Activated CD8-positive, alpha-beta memory T cell treated with anti-CD3 and anti-CD28 coated beads for 24 hours (primary cell): ENCODE data around the gene GPR62.

ENCODE experiments used
- DNase-seq: peaks from one replicate; pipeline ENCODE4 v3.0.0-alpha.2; 2020

Gene GPR62

GRCh38 chr3:51994530-51994929, 39.3 kb downstream of the GPR62 start:
- DNase-seq, result no peak

GRCh38 chr3:51995346-51996163, 40.4 kb downstream of the GPR62 start, which contains the start of gene RPL29:
RPL29 (minus strand) TSS chr3:51995895; CDS start chr3:51995461, 434 bp downstream.
- peak; percentile 95 for DNase-seq

DNA sequence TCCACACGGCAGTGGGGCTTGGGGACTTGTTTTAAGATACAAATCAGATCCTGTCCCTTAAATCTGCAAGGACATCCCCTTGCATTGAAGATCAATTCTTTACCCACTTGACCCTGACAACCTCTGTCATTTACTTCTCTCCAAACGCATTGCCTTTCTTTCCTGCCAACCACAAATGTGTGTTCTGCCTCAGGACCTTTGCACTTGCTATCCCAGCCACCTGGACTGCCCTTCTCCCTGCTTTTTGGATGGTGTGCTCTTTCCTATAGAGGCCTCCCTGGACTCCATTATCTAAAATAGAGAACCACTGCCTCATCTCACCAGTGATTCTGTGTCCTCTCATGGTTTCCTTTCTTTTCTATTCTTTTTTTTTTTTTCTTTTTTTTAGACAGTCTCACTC, 42.0 kb downstream of the GPR62 start:
- no peak for DNase-seq

GRCh38 chr3:51997935-51998596, 42.9 kb downstream of the GPR62 start:
- no peak for DNase-seq

- no peak for DNase-seq
Observed at GRCh38 chr3:51998774-51999173, 43.6 kb downstream of the GPR62 start.

DNA sequence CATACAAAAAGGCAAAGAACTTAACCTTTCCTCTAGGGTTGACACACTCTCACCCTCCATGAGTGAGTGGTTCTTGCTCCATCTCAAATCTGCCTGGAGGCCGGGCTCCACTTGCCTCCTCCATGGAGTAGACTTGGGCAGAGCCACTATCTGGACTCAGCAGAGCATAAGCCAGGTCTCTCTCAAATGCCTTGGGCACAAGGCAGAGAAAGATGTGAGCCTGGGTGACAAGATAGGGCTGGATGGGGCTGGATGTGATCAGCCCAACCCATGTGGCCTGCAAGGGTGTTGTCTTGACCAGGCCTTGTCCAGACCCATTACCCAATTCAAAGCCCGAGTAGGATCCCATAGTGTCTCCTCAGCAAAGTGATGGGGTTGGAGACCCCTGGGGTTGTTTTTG, 44.7 kb downstream of the GPR62 start:
- no peak for DNase-seq

- peak; percentile 96 for DNase-seq
Observed at GRCh38 chr3:52001443-52001974, 46.3 kb downstream of the GPR62 start.

- DNase-seq, result no peak
Observed at GRCh38 chr3:52002748-52003147, 47.6 kb downstream of the GPR62 start.

DNA sequence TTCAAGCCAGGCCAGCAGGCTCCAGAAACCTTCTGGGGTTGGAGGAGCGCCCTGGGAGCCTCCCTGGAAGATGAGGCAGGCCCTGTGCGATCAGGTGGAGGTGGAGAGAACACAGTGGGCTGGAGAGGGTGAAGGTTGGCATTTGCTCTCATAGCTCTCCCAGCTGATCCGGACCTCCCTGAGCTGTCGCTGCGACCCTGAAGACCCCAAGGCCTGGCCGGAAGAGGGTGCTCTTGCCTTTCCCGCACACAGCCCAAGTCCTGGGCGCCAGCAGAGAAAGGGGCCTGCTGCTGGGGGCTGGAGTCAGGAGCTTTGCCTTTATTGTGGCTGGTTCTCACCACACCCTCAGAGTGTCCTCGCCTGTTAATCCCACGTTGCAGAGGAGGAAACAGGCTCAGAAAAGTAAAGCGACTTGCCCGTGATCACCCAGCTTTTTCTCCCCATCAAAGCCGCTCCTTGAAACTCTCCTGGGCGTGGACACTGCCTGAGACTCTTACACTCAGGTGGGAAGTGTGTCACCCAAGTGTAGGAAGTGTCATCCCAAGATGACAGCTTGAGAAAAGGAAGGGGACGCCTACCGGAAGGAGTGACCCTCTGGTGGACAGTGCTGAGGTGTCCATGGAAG, 49.1 kb downstream of the GPR62 start:
- no peak for DNase-seq

DNA sequence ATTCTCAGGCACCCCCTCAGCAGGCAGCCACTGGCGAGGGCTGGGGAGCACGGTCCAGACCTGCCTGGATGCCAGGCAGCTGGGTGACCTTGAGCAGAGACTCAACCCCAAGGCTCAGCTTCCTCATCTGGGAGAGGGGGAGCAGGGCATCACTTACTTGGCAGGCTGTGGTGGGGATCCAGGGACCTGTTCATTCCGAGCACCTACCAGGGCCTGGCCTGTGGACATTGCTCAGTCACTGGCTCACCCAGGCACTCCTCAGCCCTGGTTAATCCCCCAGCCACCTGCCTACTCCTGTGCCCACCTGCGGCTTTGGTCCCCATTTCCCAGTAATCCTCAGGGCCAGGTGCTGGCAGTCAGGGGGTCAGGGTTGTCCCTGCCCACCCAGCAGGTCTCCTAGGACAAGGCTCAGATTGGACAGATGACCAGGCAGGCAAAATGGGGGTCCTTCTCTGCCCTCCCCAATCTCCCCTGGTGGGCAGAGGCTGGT, 49.8 kb downstream of the GPR62 start:
- no peak for DNase-seq

- no peak for DNase-seq
Observed at GRCh38 chr3:52005571-52005986, 50.4 kb downstream of the GPR62 start.

DNA sequence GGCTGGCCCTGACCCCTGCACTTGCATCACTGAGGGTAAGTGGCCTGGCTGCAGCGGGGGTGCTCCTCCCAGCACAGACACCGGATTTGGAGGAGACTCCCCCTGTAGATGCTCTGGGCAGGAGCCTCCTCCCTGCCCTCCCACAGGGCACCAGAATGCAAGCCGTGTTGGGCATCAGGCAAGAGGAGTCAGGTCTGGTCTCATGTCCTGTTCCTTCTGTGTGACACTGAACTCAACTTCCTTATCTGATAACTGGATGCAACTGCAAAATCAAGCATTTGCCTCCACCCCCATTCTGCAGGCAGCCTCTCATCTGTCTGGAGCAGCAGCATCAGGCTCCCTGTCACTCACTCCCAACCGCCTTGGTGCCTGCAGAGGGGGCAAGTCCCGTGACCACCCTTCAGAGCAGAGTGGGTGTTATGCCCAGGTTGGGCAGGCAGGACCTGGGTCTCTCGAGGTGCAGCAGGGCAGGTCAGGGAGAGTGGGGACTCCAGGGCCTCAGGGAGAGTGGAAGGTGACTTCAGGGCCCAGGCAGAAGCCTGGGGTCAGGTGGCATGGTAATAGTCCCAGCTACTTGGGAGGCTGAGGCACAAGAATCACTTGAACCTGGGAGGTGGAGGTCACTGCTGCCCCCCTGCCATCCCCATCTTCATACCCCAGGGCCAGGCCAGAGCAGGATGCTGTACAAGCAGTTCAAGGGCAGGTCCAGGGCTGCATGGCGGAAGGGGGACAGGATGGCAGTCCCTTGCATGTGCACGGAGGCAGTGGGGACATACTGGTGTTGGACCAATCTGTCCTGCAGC, 51.0 kb downstream of the GPR62 start:
- no peak for DNase-seq

DNA sequence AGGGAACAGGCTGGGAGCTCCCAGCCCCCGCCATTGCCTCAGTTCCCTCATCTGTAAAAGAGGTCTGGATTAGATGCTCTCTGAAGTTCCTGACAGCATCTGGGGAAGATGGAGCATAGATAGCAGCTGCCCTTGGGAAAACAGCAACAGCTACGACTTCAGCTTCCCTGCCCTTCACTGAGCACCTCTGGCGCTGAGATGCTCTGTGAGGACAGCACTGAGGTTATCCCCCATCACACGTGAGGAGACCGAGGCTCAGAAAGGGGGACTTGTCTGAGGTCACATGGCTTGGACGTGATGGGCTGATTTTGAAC, 51.6 kb downstream of the GPR62 start:
- no peak for DNase-seq
